K562 (cell line): ENCODE results near the gene RTP3.

ENCODE experiments used
- TCF7 ChIP-seq: sonication (generic); IDR thresholded peaks from 2 replicates; pipeline ENCODE4 v1.6.1; 2016; ENCODE audit warnings: antibody characterized with exemption, borderline replicate concordance
- ZNF318 ChIP-seq, 2 experiments: fragments of 450-650 bp; IDR thresholded peaks; 2 replicates each; pipeline ENCODE4 v1.6.1; 2016; ENCODE audit warnings: mild to moderate bottlenecking in 2 of 2, borderline replicate concordance in 1 of 2, low read depth in 1 of 2, moderate library complexity in 1 of 2
- TF ChIP-seq, protein P1 (sequence below): sonication (generic); formaldehyde crosslinking; IDR thresholded peaks from 2 replicates; pipeline ENCODE4 v1.8.1; 2023; ENCODE audit warnings: mild to moderate bottlenecking, missing genetic modification reagents

DNA sequence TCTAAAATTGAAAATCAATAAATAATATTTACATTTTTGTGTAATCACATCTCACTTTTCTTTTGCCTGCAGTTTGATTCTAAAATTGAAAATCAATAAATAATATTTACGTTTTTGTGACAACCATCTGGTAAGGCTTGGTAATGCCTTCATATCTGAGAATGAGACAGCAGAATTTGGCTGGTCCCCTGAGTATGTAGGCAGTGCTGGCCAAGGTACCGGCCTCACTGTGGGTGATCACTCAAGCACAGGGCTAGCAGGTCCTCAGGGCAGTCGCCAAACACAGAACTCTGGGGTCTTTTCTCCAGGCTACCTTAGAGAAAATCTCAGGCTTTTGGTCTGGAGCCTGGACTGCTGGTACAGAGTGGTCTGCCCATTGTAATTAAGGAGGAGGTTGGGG lies 26.2 kb downstream of the RTP3 start:
- TF ChIP-seq TCF7 (no peak), ZNF318 (IDR thresholded peaks at IDR 0.05; ENCODE audit: borderline replicate concordance in 1 of 2, low read depth in 1 of 2) (no peak)
- TF ChIP-seq, protein P1, sequence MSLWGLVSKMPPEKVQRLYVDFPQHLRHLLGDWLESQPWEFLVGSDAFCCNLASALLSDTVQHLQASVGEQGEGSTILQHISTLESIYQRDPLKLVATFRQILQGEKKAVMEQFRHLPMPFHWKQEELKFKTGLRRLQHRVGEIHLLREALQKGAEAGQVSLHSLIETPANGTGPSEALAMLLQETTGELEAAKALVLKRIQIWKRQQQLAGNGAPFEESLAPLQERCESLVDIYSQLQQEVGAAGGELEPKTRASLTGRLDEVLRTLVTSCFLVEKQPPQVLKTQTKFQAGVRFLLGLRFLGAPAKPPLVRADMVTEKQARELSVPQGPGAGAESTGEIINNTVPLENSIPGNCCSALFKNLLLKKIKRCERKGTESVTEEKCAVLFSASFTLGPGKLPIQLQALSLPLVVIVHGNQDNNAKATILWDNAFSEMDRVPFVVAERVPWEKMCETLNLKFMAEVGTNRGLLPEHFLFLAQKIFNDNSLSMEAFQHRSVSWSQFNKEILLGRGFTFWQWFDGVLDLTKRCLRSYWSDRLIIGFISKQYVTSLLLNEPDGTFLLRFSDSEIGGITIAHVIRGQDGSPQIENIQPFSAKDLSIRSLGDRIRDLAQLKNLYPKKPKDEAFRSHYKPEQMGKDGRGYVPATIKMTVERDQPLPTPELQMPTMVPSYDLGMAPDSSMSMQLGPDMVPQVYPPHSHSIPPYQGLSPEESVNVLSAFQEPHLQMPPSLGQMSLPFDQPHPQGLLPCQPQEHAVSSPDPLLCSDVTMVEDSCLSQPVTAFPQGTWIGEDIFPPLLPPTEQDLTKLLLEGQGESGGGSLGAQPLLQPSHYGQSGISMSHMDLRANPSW (CRISPR knock-in tag): no peak
